NCI-H446 treated with DMSO at 0.1 percent for 48 hours (cell line): ENCODE data around the gene DHX15.

ENCODE experiments used
- DNase-seq: peaks from one replicate; lab custom pipeline; 2025; lab: John Stamatoyannopoulos, UW

Gene DHX15

GRCh38 chr4:24584211-24584850, at the start of gene DHX15:
DHX15 (minus strand) TSS chr4:24584554; CDS start chr4:24584393, 161 bp downstream.
- peak; percentile 83 for DNase-seq

- no peak for DNase-seq
Observed at GRCh38 chr4:24632011-24632410, 47.7 kb upstream of the DHX15 start.

DNA sequence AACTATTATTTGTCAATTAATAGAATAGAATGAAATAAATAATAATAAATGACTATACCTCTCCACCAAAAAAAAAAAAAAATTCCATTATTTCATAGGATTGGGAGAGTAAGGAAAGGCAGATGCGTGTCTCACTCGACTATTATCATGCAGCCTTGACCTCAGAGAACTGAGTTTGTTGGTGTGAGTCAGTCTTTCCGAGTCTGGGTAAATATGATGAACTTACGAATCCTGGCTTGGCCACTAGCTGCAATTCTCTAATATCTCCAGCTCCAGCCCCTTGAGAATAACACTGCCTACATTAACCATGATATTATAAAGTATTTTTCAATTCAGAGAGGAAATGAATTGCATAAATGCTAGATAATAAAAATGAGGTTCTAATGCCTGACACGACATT, 46.6 kb upstream of the DHX15 start:
- no peak for DNase-seq

- DNase-seq = no peak
Observed at GRCh38 chr4:24625091-24625490, 40.7 kb upstream of the DHX15 start.

DNA sequence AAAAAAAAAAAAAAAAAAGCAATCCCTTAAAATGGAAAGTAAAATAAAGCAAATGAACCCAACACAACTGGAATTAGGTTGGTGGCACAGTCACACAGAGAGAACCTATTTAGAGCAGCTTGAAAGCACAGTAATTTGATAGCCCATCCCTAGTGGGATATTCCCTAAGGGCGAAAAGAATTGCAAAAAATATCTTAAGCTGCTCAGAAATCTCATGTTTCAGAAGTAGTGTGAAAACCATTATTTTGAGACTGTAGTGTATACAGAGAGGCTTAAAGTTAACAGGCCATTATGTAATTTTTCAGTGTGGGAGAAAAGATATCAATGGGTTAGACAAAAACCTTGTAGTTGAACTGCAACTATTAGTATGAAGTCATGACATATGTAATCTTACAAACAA, 40.0 kb upstream of the DHX15 start:
- DNase-seq = no peak

- no peak for DNase-seq
Observed at GRCh38 chr4:24622146-24622834, 37.9 kb upstream of the DHX15 start.

DNA sequence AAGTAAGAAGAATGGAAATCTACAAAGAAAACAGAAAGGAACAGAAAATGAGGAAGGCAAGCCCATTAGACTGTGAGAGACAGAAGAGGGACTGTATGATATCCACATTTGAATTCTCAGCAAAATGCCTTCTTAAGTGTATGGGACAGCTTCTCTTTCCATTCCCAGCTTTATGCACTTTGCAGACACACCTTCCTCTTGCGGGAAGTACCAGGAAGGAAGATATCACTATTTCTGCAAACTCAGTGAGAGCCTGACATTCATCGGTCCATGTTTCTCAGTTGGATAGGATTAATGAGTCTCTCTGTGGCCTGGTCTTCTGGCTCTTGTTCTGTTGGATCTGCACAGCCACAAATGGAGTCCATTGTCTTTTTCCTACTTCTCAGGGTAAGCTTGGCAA, 31.6 kb upstream of the DHX15 start:
- DNase-seq = no peak

DNA sequence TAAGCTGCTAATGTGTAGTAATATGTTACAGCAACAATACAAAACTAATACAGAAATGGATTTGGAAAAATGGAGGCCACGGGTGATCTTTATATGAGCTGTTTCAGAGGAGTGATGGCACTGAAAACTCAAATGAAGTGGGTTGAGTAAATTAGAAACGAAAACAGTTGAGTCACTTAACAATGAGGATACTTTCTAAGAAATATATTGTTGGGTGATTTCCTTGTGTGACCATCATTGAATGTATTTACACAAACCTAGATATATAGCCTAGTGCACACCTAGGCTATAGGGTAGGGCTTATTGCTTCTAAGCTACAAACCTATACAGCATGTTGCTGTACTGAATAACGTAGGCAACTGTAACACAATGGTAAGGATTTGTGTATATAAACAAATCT, 30.5 kb upstream of the DHX15 start:
- DNase-seq = no peak

GRCh38 chr4:24613502-24613901, 29.1 kb upstream of the DHX15 start:
- no peak for DNase-seq

- no peak for DNase-seq
Observed at GRCh38 chr4:24611575-24611974, 27.2 kb upstream of the DHX15 start.

DNA sequence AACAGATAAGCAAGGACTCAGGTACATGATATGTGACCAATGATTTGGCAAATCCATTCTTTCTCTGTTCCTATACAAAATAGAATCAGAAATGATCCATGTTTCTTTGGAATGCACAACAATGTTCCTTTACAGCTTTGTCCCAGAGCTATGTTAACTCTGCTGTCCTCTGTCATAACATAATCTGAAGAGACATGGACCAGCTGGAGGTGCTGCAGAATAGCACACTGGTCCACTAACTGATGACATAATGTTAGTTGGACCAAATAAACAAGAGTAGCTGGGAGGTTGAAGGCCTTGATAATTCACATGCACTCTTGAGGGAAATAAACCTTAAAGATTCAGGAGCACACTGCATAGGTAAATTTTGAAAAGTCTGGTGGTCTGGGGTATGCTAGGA, 23.0 kb upstream of the DHX15 start:
- no peak for DNase-seq

DNA sequence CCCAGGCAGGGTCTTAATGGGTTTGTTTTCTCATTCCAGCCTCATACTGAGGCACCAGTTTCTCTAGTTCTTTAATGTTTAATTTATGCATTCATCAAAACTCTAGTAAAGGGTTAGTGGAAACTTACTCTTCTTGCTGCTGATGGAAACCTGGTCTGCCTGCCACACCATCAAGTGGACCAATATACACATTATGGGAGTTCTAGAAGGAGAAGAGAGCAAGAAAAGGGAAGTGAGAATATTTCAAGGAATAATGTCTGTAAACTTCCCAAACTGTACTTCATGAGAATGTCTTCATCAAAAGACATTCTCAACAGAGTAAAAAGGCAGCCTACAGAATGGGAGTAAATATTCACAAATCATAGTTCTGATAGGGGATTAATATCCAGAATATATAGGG, 20.9 kb upstream of the DHX15 start:
- DNase-seq = no peak

DNA sequence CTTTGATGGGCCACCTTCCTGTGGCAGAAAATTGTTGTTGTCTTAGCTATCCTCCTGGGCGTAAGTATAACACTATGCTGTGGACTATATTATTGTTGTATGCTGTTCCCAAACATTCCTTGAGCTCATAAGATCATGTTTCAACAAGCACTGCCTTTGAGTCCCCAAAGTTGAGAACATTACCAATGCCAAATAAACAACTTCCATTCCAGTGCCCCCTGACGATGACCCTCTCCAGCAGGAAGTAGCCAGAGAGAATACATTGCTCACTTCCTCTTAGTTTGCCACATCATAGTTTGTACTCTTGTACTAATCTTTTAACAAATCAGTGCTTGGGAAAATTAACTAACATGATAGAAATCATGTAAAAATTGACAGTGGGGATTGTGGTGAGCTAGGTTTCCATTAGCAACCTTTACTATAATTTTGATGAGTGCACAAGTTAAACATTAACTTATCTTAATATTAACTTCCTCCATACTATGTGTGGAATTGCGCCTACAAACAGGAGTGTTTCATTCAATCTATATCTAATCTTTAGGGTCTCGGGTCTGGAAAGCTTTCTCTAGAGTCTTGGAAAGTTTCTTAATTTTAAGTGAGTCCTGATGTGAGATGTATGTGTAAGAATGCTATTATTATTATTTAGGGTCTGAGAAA, 20.3 kb upstream of the DHX15 start:
- DNase-seq = no peak

GRCh38 chr4:24603343-24603742, 19.0 kb upstream of the DHX15 start:
- DNase-seq = peak; percentile 15

DNA sequence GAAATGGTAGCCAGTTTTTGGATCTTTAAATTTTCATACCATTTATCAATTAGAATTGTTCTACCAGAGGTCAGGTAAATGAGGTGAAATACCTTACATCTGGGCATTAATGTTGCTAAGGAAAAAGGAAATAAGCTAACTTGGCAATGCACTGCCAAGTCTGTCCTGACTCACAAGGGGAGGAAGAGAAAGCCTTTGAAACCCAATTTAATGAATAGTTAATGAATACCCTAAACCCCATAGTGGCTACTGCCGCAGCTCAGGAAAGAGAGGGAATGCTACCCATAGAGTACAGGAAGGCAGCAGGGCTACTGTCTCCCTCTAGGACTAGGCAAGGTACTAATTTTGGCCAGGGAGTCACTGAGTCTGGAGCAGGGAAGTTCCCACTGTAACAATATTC, 16.8 kb upstream of the DHX15 start:
- no peak for DNase-seq

GRCh38 chr4:24599275-24599674, 14.9 kb upstream of the DHX15 start:
- no peak for DNase-seq

- no peak for DNase-seq
Observed at GRCh38 chr4:24598025-24598424, 13.7 kb upstream of the DHX15 start.

DNA sequence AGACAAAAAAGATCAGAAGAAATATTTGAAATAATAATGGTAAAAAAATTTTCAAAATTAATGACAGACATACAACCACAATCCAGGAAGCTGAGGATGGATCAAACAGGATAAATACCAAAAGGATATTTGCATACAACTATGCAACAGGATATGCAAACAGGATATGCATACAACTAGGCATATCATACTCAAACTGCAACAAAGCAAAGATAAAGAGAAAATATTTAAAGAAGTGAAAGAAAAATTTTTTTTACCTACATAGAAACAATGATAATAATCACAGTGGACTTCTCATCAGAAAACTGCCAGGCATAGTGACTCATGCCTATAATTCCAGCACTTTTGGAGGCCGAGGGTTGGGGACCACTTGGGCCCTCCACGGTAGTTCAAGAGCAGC, 11.3 kb upstream of the DHX15 start:
- DNase-seq = no peak

DNA sequence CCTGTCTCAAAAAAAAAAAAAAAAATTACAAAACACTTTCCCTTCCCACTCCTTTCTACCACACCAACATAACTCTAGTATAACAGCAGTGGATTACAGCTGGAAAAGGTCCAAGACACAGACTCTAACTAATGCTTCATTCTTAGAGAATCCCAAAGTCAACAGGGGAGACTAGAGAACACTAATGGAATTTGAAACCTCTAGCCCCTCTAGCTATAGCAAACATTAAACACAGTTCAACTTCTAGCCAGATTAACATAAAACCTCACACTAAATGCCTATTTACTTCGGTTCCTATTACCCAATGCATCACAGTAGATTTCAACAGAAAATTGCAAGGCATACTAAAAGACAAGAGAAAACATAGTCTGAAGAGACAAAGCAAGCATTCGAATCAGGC, 10.5 kb upstream of the DHX15 start:
- no peak for DNase-seq

GRCh38 chr4:24589448-24589847, 5.1 kb upstream of the DHX15 start:
- no peak for DNase-seq

GRCh38 chr4:24588216-24588954, 4.0 kb upstream of the DHX15 start:
- DNase-seq = no peak

DNA sequence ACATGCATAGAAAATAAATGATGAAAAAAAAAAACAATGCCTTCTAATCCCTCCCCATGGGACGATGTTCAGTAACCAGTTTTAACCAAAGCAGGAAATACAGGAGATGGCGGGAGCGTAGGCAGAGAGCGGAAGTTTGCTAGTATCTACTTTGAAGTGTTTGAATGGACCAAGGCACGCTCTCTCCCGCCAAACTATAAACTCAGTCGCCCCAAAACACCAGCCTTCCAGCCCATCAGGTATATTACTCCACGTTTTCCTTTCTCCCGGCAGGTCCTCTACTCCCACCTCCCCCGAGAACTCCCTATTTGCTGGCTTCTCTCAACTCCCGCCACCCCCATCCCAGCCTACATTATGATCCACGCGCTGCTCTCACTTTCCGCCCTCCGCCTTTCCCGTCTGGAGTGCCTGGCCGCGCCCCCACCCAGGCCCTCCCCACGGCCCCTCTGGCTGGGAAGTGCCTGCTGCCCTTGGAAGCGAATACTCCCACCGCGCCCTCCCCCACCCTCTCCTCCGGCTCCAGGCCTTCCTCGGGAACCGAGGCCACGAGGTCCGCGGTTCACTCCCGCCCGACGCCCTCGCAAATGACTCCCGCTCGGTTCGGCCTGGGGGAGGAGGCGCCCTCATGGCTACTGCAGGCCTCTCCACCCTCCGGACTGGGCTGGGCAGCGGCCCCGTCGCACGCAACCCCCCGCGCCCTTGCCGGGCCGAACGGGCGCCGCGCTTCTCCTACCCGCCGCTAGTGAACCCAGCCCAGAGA, 723 bp downstream of the DHX15 start:
- peak; percentile 26 for DNase-seq
